Astrocyte (in vitro differentiated cells and primary cell): Measurements from ENCODE around the gene C4orf33. TPM values are rescaled to one million over a fixed set of nuclear protein-coding genes. Genes with fewer than 3 reads are reported as not detected.
"Not testable (repeated sequence)": the region's sequence is repeated elsewhere in the genome, so short reads cannot be mapped to it uniquely, and the experiment has no call there.

Experiments used
- DNase-seq: peaks from one replicate; pipeline ENCODE4 v3.0.0-alpha.2; 2010; ENCODE audit warnings: low read depth
- FAIRE-seq: peaks from 2 replicates; lab custom pipeline; 2011; peaks lifted over from hg19 to GRCh38; lab: Jason Lieb, UNC
- H2AFZ ChIP-seq: 2 replicates; pipeline ENCODE4 v1.6.0; 2012; ENCODE audit warnings: low read depth, low read length, inconsistent platforms
- H3K27ac ChIP-seq: 2 replicates; pipeline ENCODE4 v1.5.1; 2011; ENCODE audit warnings: low read depth, low read length, inconsistent platforms
- H3K27me3 ChIP-seq: 2 replicates; pipeline ENCODE4 v1.6.0; 2011; ENCODE audit warnings: low read length, inconsistent platforms; ENCODE audit not compliant: insufficient read depth
- H3K36me3 ChIP-seq: 2 replicates; pipeline ENCODE4 v1.5.1; 2011; ENCODE audit warnings: low read length, inconsistent platforms; ENCODE audit not compliant: insufficient read depth
- H3K4me1 ChIP-seq: 2 replicates; pipeline ENCODE4 v1.5.1; 2011; ENCODE audit warnings: low read length, inconsistent platforms; ENCODE audit not compliant: insufficient read depth
- H3K4me2 ChIP-seq: 2 replicates; pipeline ENCODE4 v1.6.0; 2012; ENCODE audit warnings: low read length, inconsistent platforms
- H3K4me3 ChIP-seq: 2 replicates; pipeline ENCODE4 v1.5.1; 2011; ENCODE audit warnings: low read depth, mild to moderate bottlenecking, low read length, inconsistent platforms; ENCODE audit not compliant: insufficient read depth
- H3K79me2 ChIP-seq: 2 replicates; pipeline ENCODE4 v1.6.0; 2012; ENCODE audit warnings: mild to moderate bottlenecking, low read length, inconsistent platforms; ENCODE audit not compliant: insufficient read depth
- H3K9ac ChIP-seq: 2 replicates; pipeline ENCODE4 v1.6.0; 2012; ENCODE audit warnings: mild to moderate bottlenecking, low read length, inconsistent platforms
- H3K9me3 ChIP-seq: 2 replicates; pipeline ENCODE4 v1.5.1; 2012; ENCODE audit warnings: low read depth, mild to moderate bottlenecking, low read length, inconsistent platforms; ENCODE audit not compliant: insufficient read depth
- H4K20me1 ChIP-seq: 2 replicates; pipeline ENCODE4 v1.6.0; 2012; ENCODE audit warnings: low read length, inconsistent platforms; ENCODE audit not compliant: insufficient read depth
- H3K27ac Mint-ChIP-seq: one replicate; pipeline ENCODE4 v1.8.0; 2021; ENCODE audit warnings: mild to moderate bottlenecking, mixed read lengths; ENCODE audit not compliant: unreplicated experiment
- H3K27me3 Mint-ChIP-seq: one replicate; pipeline ENCODE4 v1.8.0; 2021; ENCODE audit warnings: low read depth, mixed read lengths; ENCODE audit not compliant: unreplicated experiment
- H3K36me3 Mint-ChIP-seq: one replicate; pipeline ENCODE4 v1.8.0; 2021; ENCODE audit warnings: low read depth, mixed read lengths; ENCODE audit not compliant: unreplicated experiment
- H3K4me1 Mint-ChIP-seq: one replicate; pipeline ENCODE4 v1.8.0; 2021; ENCODE audit warnings: low read depth, mixed read lengths; ENCODE audit not compliant: unreplicated experiment
- H3K4me3 Mint-ChIP-seq: one replicate; pipeline ENCODE4 v1.8.0; 2021; ENCODE audit warnings: mild to moderate bottlenecking, moderate library complexity, mixed read lengths; ENCODE audit not compliant: unreplicated experiment
- H3K9me3 Mint-ChIP-seq: one replicate; pipeline ENCODE4 v1.8.0; 2021; ENCODE audit warnings: mild to moderate bottlenecking, mixed read lengths; ENCODE audit not compliant: unreplicated experiment
- EZH2 ChIP-seq: IDR thresholded peaks from 2 replicates; pipeline ENCODE4 v1.6.1; 2012; ENCODE audit warnings: mild to moderate bottlenecking, low read length, inconsistent platforms; ENCODE audit not compliant: insufficient read depth
- total RNA-seq: library from RNA; stranded (reverse); gene quantifications from 2 replicates; pipeline ENCODE4 v1.2.1, GENCODE V29; 2021
- TF ChIP-seq, protein P1 (sequence below): IDR thresholded peaks from 2 replicates; pipeline ENCODE4 v1.5.1; 2011; ENCODE audit warnings: low read depth, mild to moderate bottlenecking, inconsistent platforms, low read length, moderate library complexity; ENCODE audit not compliant: insufficient read depth

C4orf33 gene
- total RNA-seq, 1 donor from 2014 or later, result 10.6 TPM

DNA sequence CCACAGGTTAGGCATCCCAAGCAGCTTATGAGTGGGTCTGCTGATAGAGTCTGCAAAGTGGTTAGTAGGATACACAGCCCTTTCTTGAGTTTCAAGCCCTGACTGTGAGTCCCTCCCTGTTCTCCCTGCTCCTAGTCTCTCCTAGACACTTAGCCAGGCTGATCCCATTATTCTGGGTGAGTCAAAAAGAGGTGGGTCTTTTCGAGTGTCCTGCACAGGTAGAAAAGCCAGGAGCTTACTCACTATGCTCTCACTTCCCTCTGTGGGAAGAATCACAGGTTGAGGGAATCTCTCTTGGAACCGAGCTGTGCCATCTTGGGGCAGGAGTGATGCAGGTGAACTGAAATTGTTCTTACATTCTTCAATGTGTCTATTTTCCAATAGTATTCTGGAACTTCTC, 32.3 kb upstream of the C4orf33 start:
- H3K9me3 Mint-ChIP-seq, result peaks cover 33% of the 10 kb centered on the region
- H3K4me3 Mint-ChIP-seq, result no peak overlapping the region
- Histone ChIP-seq H2AFZ (no peak overlapping the region), H3K4me1 (no peaks in the 10 kb centered on the region), H3K4me2 (no peak overlapping the region), H3K27ac (no peak overlapping the region), H3K36me3 (peaks cover 3% of the 10 kb centered on the region), H3K4me3 (no peak overlapping the region), H3K27me3 (no peaks in the 10 kb centered on the region), H4K20me1 (no peaks in the 10 kb centered on the region), H3K79me2 (peaks cover 4% of the 10 kb centered on the region), H3K9me3 (peaks cover 7% of the 10 kb centered on the region), H3K9ac (no peak overlapping the region)
- no peak for TF ChIP-seq EZH2
- TF ChIP-seq, protein P1, sequence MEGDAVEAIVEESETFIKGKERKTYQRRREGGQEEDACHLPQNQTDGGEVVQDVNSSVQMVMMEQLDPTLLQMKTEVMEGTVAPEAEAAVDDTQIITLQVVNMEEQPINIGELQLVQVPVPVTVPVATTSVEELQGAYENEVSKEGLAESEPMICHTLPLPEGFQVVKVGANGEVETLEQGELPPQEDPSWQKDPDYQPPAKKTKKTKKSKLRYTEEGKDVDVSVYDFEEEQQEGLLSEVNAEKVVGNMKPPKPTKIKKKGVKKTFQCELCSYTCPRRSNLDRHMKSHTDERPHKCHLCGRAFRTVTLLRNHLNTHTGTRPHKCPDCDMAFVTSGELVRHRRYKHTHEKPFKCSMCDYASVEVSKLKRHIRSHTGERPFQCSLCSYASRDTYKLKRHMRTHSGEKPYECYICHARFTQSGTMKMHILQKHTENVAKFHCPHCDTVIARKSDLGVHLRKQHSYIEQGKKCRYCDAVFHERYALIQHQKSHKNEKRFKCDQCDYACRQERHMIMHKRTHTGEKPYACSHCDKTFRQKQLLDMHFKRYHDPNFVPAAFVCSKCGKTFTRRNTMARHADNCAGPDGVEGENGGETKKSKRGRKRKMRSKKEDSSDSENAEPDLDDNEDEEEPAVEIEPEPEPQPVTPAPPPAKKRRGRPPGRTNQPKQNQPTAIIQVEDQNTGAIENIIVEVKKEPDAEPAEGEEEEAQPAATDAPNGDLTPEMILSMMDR, result no peak
- no peak for FAIRE-seq
- no peaks in the 10 kb centered on the region for H3K4me1 Mint-ChIP-seq
- peaks cover 46% of the 10 kb centered on the region for H3K36me3 Mint-ChIP-seq
- H3K27ac Mint-ChIP-seq, result no peak overlapping the region
- H3K27me3 Mint-ChIP-seq, result no peaks in the 10 kb centered on the region
- DNase-seq, result no peak

DNA sequence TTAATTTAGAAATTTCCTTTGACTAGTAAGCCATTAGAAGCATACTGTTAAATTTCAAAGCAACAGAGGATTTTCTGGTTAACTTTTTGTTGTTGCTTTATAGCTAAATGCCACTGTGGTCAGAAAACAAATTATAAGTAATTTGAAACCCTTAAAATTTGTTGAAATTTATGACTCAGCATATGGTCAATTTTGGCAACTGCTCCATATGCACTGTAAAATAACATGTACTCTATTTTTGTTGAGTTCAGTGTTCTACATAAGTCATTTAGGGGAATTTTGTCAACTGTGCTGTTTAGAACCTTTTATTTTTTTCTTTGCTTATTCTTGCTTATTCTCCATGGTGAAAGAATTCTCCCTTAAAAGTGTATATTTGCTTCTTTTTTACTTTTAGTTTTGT, 31.2 kb upstream of the C4orf33 start:
- H3K79me2 ChIP-seq, result peaks cover 4% of the 10 kb centered on the region
- no peak overlapping the region for H3K4me2 ChIP-seq
- DNase-seq, result peak; percentile 73
- Mint-ChIP-seq H3K36me3 (peaks cover 38% of the 10 kb centered on the region), H3K4me1 (no peaks in the 10 kb centered on the region), H3K9me3 (peaks cover 30% of the 10 kb centered on the region), H3K27me3 (no peaks in the 10 kb centered on the region), H3K27ac (no peak overlapping the region), H3K4me3 (no peak overlapping the region)
- H2AFZ ChIP-seq, result no peak overlapping the region
- no peaks in the 10 kb centered on the region for H3K4me1 ChIP-seq
- no peak overlapping the region for H3K9ac ChIP-seq
- no peaks in the 10 kb centered on the region for H4K20me1 ChIP-seq
- FAIRE-seq, result no peak
- H3K27me3 ChIP-seq, result no peaks in the 10 kb centered on the region
- no peak overlapping the region for H3K27ac ChIP-seq
- no peak for TF ChIP-seq EZH2
- TF ChIP-seq, protein P1, result no peak
- peaks cover 3% of the 10 kb centered on the region for H3K36me3 ChIP-seq
- peaks cover 7% of the 10 kb centered on the region for H3K9me3 ChIP-seq
- H3K4me3 ChIP-seq, result no peak overlapping the region

DNA sequence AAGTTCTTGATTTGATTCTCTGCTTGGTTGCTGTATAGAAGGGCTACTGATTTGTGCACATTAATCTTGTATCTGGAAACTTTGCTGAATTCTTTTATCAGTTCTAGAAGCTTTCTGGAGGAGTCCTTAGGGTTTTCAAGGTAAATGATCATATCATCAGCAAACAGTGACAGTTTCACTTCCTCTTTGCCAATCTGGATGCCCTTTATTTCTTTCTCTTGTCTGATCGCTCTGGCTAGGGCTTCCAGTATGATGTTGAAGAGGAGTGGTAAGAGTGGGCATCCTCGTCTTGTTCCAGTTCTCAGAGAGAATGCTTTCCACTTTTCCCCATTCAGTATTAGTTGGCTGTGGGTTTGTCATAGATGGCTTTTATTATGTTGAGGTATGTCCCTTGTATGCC, 26.4 kb upstream of the C4orf33 start:
- H3K4me1 Mint-ChIP-seq, H3K27me3 Mint-ChIP-seq, H3K36me3 ChIP-seq, H3K9me3 ChIP-seq, H4K20me1 ChIP-seq, H3K9ac ChIP-seq, FAIRE-seq, H3K4me3 ChIP-seq, H3K27ac ChIP-seq, H3K27me3 ChIP-seq, H3K4me2 ChIP-seq, H2AFZ ChIP-seq, H3K4me1 ChIP-seq, H3K79me2 ChIP-seq, H3K27ac Mint-ChIP-seq, H3K9me3 Mint-ChIP-seq, H3K4me3 Mint-ChIP-seq, DNase-seq: not testable (repeated sequence)
- peaks cover 16% of the 10 kb centered on the region for H3K36me3 Mint-ChIP-seq
